ENCODE results near the gene CTNND2. TPM values are rescaled to one million over a fixed set of nuclear protein-coding genes. Genes with fewer than 3 reads are reported as not detected.
A peak's percentile ranks its signal among the peaks of the same experiment; 100 is the strongest.

Gene CTNND2
- total RNA-seq, 1 donor from 2014 or later = 5.4 TPM

DNA sequence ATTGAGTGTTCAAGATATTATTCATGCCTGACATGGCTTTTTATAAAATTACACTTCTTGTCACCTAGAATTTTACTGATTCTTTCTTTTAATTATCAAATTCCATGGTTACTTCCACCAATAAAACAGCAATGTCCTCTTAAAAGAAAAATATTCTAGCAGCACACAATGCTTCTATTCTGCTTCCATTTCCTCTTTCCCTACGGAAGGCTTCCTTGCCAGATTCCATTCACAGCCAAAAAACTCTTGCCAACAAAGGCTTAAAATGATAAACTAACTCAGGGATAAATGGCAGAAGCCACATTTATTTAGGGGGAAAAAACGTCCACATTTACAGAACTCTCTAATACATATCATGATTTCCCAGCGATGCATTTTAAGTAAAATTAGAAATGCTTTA is 111.6 kb downstream of the CTNND2 start:
- DNase-seq = no peak
- ATAC-seq = no peak
- intact Hi-C loops (cut with micrococcal nuclease) = no loop called here

DNA sequence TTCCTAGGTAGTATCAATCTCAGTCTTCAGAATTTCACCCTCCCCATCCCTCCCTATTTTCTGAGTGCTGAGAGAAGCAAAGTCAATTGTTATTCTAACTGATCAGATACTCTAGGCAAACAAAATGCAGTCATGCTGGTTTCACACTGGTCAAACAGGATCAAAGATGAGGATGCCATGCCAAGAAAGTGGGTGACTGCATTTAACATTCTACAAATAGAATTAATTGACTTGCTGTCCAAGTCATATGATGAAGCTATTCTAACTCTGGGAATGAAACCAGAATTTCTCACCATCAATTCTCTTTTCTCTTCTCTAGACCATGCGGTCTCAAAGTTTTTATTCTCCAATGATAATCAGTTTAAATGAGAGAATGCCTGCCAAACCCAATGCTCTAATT is 112.5 kb downstream of the CTNND2 start:
- ATAC-seq (peak; percentile 40), DNase-seq (no peak)
- intact Hi-C loops (cut with micrococcal nuclease) = no loop called here

DNA sequence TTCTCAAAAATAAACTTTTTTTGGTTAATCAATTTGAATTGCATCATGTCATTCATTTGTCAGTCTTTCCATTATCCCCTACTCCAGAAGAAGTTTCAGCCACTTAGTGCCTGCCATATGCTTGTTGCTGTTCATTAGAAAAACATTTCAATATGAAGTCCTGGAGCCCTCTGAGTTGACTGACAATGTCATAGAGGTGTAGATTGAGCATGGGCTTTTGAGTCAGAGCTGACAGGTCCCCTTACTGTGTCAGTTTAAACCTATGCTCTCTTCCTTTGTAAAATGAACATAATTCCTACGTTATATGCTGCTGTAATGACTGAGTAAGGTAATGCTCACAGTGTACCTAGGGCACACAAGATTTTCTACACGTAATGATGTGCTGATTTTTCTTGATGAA is 114.0 kb downstream of the CTNND2 start:
- intact Hi-C loops (cut with micrococcal nuclease) = no loop called here
- no peak for ATAC-seq
- DNase-seq = no peak

DNA sequence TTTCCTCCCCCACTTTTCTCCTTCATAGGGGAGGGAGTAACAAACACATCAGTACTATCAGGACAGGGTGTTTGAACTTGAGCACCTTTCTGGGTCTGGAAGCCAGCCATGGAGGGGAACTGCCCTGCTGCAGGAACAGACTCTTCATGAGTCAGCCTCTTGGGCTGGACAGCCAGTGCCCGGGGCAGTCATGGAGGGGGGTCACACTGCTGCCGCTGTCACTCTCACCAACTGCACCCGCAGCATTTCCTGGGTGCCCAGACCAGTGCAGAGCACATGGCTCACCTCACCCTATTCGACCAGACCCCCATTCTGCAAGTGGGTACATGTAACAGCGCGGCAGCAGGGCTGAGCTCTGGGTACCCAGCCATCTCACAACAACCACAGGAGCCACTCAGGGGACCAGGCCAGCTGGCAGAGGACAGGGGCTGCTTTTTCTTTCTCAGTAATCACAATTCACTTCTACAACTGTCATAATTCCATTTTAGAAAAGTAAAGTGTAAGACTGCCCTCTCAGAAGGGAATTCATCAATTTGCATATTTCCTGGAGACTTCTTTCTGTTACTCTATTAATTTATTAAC is 118.4 kb downstream of the CTNND2 start:
- ATAC-seq (peak; percentile 94), DNase-seq (peak; percentile 28)
- intact Hi-C loops (cut with micrococcal nuclease) = no loop called here

DNA sequence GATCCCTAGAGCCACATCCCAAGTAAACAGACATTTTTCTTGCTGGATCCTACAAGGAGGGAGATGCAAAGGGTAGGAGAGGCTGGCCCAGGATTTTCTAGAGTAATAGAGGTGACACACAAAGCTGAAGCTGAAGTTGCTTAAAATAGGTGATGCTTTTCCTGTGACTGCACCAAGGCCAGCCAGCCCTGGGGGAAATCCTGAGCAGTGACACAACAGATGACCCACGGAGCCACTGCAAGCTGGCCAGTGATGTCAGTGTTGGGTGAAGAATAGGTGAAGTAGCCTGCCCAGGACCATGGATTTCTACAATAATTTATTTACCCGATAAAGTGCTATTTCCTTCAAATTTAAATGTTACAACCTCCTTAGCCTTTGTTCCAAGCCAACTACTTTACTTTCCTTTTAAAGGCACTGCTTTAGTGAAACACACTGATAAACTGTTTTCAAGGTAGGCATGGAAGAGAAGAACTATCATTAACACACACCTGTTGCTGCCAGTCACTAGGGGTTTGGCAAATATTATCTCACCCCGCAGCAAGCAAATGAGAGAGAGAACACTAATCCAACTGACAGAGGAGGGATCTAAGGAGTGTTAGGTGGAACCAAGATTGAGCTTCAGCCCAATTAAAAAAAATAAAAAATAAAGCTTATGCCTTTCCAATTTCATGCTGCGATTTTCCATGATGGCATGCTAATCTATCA is 123.5 kb downstream of the CTNND2 start:
- intact Hi-C loops (cut with micrococcal nuclease) = no loop called here
- ATAC-seq = no peak
- no peak for DNase-seq

DNA sequence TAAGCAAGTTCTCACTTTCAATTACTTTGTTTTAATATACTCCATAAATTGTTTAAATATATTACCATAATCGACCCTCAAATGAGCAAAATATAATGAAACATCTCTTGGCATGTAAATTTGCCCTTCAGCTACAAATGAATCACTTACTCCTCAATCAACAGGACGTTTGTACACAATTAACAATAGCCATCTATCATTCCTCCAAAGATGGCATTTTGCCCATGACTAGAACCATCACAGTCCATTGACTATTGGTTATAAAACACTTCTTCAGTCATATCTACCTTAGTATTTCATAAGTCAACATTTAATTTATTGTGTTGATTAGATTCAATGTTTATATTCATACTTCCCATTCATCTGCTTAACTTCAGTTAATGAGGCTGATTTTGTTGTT is 127.2 kb downstream of the CTNND2 start:
- intact Hi-C loops (cut with micrococcal nuclease) = no loop called here
- no peak for ATAC-seq
- no peak for DNase-seq

DNA sequence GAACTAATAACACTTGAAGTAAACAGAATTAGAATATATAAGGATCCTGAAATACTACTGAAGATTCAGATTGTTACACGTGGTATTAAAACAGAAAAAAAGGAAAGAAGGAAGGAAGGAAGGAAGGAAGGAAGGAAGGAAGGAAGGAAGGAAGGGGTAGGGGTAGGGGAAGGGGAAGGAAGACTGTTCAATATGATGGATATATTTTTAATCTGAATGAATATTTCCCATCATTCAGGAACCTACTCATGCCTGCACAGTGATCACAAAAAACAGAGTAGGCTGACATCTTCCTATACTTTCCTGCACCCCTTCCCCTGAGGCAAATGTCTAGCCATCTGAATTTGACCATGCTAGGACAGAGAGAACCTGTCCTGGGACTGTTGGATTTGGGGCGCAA is 133.9 kb downstream of the CTNND2 start:
- DNase-seq (no peak), ATAC-seq (no peak)
- intact Hi-C loops (cut with micrococcal nuclease) = no loop called here

DNA sequence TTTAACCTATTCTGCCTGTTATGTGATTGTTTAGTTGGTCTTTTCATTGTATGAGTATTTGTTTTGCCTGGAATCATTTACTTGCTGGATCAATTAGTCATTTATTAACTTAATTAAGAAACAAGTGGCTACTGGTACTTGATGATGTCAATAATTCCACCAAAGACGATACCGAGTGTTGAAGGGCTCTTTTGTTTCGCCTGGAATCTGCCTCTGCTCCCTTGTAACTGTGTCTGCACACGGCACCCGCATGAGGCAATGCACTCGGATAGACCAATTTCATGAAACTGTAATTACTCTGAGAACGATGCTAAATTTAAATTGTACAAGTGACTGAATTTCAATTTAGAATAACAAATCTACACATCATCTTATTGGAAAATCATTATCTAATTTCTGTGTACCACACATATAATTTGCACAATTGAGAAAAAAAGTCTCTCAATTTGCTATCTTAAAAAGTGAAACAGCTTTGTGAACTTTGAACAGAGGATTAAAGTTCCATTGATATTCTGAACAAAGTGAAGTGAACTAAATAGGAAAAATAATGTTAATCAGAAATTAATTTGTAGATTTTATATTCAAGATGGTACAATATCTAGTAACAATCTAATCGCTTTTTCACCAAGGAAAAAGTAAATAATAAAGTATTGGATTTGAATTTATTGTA is 143.2 kb downstream of the CTNND2 start:
- ATAC-seq (no peak), DNase-seq (no peak)
- intact Hi-C loops (cut with micrococcal nuclease) = no loop called here

DNA sequence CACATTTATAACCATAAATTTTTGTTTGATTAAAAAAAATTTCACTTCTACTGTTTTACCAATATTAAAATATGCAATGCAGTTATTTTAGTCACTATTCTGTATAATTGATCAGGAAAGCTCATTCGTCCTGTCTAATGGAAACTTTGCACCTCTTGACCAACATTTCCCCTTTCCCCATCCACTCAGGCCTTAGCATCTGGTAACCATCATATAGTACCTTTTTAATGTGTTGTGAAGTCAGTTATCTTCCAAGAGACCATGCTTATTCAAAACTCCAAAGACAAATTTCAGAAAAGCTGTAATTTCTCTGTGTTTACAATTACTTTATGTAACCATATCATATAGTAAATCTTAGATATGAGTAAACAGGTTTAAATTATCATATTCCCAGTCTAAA is 145.9 kb downstream of the CTNND2 start:
- ATAC-seq (no peak), DNase-seq (no peak)
- intact Hi-C loops (cut with micrococcal nuclease) = no loop called here

DNA sequence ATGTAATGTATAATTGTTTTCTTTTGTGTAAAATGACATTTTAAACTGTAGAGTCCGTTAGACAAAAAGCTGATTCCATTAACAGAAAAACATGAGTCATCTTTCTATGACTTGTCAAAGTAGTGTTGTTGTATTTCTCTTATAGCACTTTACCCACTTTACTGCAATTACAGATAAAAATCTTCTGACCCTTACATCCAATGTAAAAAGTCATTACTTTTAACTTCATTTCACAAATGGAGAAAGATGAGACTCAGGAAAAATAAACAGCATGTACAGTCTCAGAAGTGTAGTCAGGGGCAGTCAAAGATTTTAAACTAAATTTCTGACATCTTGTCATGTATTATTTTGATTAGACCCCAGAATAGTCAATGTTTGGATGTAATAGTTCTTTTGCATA is 146.6 kb downstream of the CTNND2 start:
- ATAC-seq = no peak
- intact Hi-C loops (cut with micrococcal nuclease) = no loop called here

DNA sequence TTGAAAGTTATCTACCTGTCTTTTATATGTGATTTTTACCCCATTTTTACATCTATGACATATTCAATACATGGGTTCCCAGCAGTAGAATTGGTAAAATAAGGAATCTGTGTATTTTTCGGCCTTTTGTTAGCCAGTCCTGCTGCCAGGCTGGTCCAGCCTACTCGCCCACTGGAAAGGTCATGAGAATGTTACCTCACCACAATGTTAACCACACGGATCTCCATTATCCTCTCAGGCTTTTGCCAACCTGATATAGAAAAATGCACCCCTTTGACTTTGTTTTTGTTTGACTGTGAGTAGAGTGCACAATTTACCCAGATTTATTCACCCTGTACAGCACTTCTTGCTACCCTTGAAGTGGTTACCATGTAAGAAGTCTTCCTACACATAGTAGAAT is 167.2 kb downstream of the CTNND2 start:
- no peak for DNase-seq
- intact Hi-C loops (cut with micrococcal nuclease) = no loop called here
- ATAC-seq = no peak

More for the DNA sequence above, 146.6 kb downstream of the CTNND2 start:
- DNase-seq = no peak

DNA sequence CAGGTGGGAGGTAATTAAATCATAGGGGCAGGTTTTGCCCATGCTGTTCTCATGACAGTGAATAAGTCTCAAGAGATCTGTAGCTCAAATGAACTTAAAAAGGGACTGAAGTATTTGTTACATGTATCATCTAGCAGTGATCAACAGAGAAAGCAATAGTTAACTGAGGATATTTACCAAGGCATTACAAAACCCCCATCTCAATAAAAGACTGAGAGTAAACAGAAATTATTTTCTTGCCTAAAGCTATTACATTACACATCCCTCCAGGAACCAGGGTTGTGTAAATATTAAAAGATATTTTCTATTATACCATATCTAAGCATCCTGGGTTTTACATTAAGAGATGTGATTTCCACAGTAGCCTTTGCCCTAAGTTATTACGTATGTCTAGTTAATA is 169.9 kb downstream of the CTNND2 start:
- DNase-seq = no peak
- intact Hi-C loops (cut with micrococcal nuclease) = no loop called here
- no peak for ATAC-seq

DNA sequence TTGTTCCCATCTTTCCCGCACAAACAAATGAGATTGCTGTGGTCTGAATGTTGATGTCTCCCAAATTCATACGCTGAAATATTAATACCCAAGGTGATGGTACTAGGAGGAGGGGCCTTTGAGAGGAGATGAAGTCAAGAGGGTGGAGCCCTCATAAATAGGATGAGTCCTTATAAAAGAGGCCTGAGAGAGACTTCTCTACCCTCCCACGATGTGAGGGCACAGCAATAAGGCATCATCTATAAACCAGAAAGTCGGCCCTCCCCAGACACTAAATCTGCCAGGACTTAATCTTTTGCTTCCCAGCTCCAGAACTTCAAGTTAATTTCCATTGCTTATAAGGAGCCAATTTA is 170.4 kb downstream of the CTNND2 start:
- intact Hi-C loops (cut with micrococcal nuclease) = no loop called here
- ATAC-seq (no peak), DNase-seq (no peak)

DNA sequence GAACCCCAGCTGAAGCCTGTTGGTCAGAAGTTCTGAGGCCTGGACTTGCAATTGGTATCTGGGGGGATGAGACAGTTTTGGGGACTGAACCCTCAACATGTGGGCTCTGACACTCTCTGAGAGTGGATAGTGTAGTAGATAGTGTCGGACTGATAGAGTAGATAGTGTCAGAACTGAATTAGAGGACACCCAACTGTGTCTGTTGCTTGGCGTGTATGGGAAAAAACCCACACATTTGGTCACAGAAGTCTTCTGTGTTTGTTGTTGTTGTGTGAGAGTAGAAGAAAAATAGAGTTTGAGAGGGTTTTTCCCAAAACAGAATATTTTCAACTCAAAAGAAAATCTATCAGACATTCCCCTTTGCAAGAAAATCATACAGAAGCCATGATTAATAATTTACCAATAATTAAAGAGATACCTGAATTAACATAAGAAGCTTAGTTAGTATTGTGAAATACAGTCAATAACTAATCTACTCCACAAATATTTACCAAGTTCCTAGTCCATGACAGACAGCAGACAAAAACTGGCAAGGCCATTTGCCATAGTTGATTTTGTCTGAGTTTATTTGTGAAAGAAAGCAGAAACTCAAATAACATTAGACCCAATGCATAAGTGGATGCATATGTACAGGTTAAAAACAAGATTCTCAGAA is 170.9 kb downstream of the CTNND2 start:
- DNase-seq (no peak), ATAC-seq (no peak)
- intact Hi-C loops (cut with micrococcal nuclease) = no loop called here

DNA sequence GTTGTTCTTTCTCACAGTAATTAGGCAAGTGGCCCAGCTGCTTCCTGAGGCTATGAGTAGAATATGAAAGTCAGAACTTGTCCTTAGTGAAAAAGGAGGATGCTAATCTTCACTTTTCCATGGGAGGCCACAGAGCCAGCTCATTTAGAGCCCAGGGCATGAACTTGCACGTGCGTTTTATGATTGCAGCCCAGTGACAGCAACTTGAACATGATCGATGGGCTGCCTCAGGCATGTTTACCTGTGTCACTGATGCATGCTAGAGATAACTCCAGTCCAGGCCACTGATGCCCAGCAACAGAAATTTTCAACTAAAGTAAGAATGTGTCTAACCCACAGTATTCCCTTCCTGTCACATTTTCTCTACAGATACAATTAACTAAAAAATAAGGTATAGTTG is 179.3 kb downstream of the CTNND2 start:
- no peak for DNase-seq
- ATAC-seq = no peak
- intact Hi-C loops (cut with micrococcal nuclease) = no loop called here

DNA sequence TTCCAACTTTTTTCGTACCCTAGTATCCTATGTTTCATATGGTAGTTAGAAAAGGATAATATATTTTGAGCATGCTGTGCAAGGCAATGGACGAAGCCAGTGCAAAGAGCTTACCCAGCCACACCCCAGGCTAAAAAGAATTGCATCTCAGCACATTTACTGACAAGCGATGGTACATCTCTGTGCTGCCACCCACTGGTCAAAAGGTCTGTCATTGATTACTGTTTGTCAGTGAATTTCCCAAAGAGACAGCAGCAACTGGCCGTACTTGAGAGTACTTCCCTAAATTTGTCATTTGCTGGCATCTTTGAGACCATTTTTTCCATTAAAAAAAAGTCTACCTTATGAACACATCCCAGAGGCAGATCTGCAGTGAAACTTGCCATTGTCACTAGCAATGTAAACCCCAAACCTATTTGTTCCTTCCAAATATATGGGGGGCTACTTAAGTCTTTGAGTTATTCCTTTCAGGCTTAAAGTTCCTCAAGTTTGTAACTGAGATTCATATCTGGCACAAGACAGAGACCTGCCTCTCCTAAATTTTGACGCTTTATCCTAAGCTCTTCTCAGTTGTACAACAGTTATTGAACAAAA is 184.3 kb downstream of the CTNND2 start:
- DNase-seq (peak; percentile 49), ATAC-seq (peak; percentile 74)
- intact Hi-C loops (cut with micrococcal nuclease) = no loop called here

DNA sequence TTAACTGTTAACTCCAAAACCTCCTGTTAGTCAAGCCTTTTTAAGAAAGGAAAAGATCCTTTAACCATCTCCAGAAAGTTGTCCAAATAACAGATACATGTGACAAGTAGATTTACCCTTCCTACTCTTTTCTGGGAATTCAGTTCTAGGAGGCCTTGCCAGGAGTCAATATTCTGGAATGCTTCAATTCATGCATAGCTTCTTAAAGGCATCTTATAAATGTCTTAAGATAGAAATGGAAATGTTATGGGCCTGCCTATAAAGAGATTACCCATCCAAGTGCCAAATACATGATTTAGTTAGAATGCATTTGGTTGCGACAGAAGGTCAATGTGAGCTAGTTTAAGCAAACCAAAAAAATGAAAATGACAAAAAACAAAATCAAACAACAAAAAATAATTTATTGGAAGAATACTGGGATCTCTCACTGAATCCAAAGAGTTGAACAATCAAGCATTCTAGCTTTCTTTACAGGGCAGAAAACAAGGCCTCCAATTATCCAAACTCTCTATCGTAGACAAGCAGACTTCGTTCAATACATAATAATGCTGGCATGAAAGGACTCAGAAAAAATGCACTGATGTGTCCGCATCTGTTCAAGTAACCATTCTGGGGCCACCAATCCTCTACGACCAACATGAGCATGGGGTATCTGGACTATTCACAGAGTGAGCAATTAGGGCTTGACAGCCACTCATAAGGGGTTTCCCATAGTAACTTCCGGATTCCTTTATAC is 188.6 kb downstream of the CTNND2 start:
- intact Hi-C loops (cut with micrococcal nuclease) = no loop called here
- no peak for ATAC-seq
- no peak for DNase-seq

DNA sequence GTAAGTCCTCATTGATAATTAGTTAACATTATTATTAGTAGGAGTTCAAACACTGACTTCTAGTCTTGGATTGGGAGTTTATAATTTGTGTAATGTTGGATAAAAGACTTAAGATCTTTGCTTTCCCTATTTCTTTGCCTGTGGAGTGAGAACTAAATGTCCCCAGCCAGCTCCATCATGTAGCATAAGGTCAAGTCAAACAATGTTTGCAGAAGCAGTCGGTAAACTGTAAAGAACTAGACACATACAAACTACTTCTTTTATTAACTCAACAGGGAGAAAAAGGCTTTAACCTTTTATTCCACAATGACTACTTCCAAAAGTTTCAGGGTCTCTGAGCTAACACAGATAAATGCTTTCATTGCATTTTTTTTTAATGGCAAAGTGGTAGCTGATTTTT is 192.3 kb downstream of the CTNND2 start:
- DNase-seq = no peak
- ATAC-seq = no peak
- intact Hi-C loops (cut with micrococcal nuclease) = no loop called here

DNA sequence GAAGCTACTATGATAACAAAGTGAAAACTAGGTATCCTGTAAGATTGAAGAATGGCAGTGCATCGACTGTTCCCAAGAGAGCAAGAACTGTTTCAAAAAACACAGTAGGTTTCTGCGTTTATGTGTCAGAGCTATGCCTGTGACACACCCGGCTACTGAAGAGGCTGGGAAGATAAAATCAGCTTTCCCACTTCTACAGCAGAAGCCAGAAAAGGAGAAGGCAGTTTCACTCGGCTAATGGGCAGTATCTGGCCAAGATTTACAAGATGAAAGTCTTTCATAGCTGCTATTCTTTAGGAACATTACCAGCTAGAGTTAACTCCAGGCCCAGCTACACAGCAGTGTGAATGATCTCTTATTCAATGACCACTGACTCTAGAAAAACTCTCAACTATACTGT is 195.2 kb downstream of the CTNND2 start:
- ATAC-seq (no peak), DNase-seq (no peak)
- intact Hi-C loops (cut with micrococcal nuclease) = no loop called here

All from left ventricle myocardium superior (tissue), 1 donor.